Lower leg skin (tissue), 4 donors: ENCODE results near the gene PALLD. TPM values are rescaled to one million over a fixed set of nuclear protein-coding genes. Genes with fewer than 3 reads are reported as not detected.

Experiments
- DNase-seq, 2 donors: peaks; one replicate each; pipeline ENCODE4 v3.0.0-alpha.2; 2019; ENCODE audit warnings: low spot score in 2 of 2
- H3K4me3 ChIP-seq: fragments of 200-600 bp; sonication (generic); 2 replicates; pipeline ENCODE4 v1.5.1; 2017; ENCODE audit warnings: mild to moderate bottlenecking, low read depth; ENCODE audit not compliant: poor library complexity, severe bottlenecking
- CTCF ChIP-seq, 3 donors: fragments of 450-650 bp; IDR thresholded peaks; one replicate each; pipeline ENCODE4 v1.5.1; 2016; ENCODE audit warnings: antibody characterized with exemption in 3 of 3, mild to moderate bottlenecking in 3 of 3, moderate library complexity in 2 of 3
- POLR2A ChIP-seq, 2 donors: fragments of 450-650 bp; IDR thresholded peaks; one replicate each; pipeline ENCODE4 v1.6.1; 2016 to 2017; ENCODE audit warnings: antibody characterized with exemption in 2 of 2, mild to moderate bottlenecking in 1 of 2, moderate library complexity in 1 of 2
- WGBS, 2 donors: methylation state at CpG; one replicate each; pipeline ENCODE4 v1.1.5; 2018; 5-methylcytosine and 5-hydroxymethylcytosine counted together
- intact Hi-C: fragments of 100-400 bp; cut with DNase I; formaldehyde crosslinking; loops from one replicate; pipeline ENCODE4 v1.15.0; 2023; ENCODE audit warnings: low total_unique reads
- total RNA-seq, 4 donors: library from RNA; depleted of rRNA; stranded (reverse); fragments of >200 nt; gene quantifications; one replicate each; pipeline ENCODE4 v1.1.0, GENCODE V29; 2016

The PALLD gene
- total RNA-seq, 4 donors from 2014 or later: 46.1 to 103 (median 77.6) TPM

DNA sequence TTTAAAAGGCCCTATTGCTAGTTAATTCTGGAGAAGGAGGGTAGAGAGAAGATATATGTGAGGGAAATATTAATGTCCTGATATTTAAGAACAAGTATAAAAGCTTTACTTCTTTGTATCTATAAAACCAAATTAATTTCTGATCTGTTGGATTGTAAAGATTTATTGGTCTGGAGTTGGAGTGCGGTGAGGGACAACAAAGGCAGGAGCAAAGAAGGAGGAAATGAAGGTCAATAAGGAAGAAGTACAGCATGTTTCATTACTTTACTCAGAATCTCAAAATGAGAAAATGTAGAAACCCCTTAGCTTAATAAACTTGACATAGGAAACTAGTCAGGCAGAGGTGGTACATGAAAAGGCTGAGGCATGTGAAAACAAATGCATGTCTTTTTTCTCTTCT lies 192.9 kb downstream of the PALLD start:
- intact Hi-C loops: no loop called here
- WGBS, 2 donors: 89 to 92% methylated on average over 1 of the region's 1 CpG
- H3K4me3 ChIP-seq: no peak overlapping the region
- no peak for DNase-seq
- TF ChIP-seq CTCF (IDR thresholded peaks at IDR 0.05): no peak
- TF ChIP-seq POLR2A (IDR thresholded peaks at IDR 0.05): no peak

- DNase-seq: no peak
- intact Hi-C loops: no loop called here
- WGBS, 2 donors: 74 to 76% methylated on average over 2 of the region's 2 CpGs
- TF ChIP-seq CTCF (IDR thresholded peaks at IDR 0.05) (no peak), POLR2A (IDR thresholded peaks at IDR 0.05) (no peak)
- no peak overlapping the region for H3K4me3 ChIP-seq
Measured at GRCh38 chr4:168690199-168690598, 193.3 kb downstream of the PALLD start.

DNA sequence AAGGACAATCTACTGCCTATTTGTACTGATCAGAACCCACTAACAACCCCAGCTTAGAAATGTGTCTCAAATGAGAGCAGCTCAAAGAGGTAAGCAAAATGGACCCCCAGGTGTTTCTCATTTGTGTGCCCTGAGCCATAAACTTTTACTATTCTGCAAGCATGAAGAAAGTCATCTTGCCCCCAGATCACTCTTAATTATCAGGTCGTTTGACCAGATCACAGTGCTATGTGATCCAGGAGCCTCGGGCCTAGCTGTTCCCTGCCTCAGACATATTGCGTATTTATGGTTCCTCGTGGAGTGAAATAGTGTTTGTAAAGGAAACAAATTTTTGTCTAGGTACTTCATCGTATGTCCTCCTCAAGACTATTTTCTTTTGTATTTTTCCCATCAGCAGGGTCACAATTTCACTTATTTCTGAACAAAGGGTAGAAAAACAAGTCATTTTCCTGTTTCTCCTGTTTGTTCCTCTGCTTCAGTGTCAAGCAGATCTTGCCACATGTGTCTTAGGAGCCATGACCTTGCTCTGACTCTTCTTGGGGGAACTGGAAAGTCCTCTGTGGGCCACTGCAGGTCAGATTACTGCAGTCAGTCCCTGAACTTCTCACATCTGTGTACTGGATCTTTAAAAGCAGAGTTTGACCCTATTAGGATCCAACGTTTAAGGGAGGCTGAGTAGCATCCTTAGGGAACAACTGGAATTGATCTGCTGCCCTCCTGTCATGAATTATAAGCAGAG lies 194.9 kb downstream of the PALLD start:
- no peak for TF ChIP-seq CTCF (IDR thresholded peaks at IDR 0.05)
- no peak for TF ChIP-seq POLR2A (IDR thresholded peaks at IDR 0.05)
- no peak overlapping the region for H3K4me3 ChIP-seq
- DNase-seq: no peak
- intact Hi-C loops: no loop called here
- 79 to 80% methylated on average over 6 of the region's 6 CpGs for WGBS, 2 donors

- H3K4me3 ChIP-seq: no peak overlapping the region
- WGBS, 2 donors: 60 to 62% methylated on average over 8 of the region's 8 CpGs
- intact Hi-C loops: no loop called here
- TF ChIP-seq CTCF (IDR thresholded peaks at IDR 0.05) (no peak), POLR2A (IDR thresholded peaks at IDR 0.05) (no peak)
- no peak for DNase-seq
Measured at GRCh38 chr4:168693750-168694490, 197.1 kb downstream of the PALLD start.

DNA sequence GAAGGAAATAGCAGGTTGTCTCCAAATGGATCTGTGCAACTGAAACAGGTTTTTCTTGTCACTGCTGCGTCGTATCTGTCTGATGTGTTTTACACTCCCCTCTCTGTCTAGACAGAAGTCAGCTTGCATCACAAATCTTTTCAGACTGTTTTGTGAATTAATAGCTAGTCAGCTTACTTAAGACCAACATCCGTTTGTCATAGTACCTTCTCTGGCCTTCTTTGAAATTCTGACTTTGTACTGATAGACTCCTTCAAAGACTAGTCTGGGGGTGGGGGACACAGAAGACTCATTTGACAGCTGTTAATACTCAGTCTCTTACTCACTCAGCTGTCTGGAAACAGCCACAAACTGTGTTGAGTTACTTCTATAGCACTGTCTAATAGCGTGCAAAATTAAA lies 197.8 kb downstream of the PALLD start:
- 57 to 59% methylated on average over 4 of the region's 4 CpGs for WGBS, 2 donors
- no peak for TF ChIP-seq CTCF (IDR thresholded peaks at IDR 0.05)
- no peak for TF ChIP-seq POLR2A (IDR thresholded peaks at IDR 0.05)
- DNase-seq: no peak
- no peak overlapping the region for H3K4me3 ChIP-seq
- intact Hi-C loops: no loop called here
